ENCODE data around the gene MMP3.

MMP3 gene

GRCh38 chr11:102788334-102788995, 54.9 kb downstream of the MMP3 start:
- no peak overlapping the region for H3K27ac ChIP-seq
- CTCF ChIA-PET, result no interaction called here
- POLR2A ChIA-PET (ENCODE audit: low non-redundant PET), result no interaction called here
- no peak for TF ChIP-seq CTCF (conservative IDR thresholded peaks at IDR 0.05; ENCODE audit: low read depth)
- DNase-seq (ENCODE audit: low spot score), result no peak
